Peyer's patch (tissue), 4 donors: ENCODE results near the gene ATXN1. TPM values are rescaled to one million over a fixed set of nuclear protein-coding genes. Genes with fewer than 3 reads are reported as not detected.
A peak's percentile ranks its signal among the peaks of the same experiment; 100 is the strongest.

ENCODE experiments used
- DNase-seq, 3 donors: peaks; one replicate each; pipeline ENCODE4 v3.0.0-alpha.2; 2017 to 2019
- H3K27ac ChIP-seq, 4 donors: fragments of 200-600 bp; sonication (generic); one replicate each; pipeline ENCODE4 v1.5.1; 2016 to 2019
- H3K27me3 ChIP-seq, 2 donors: fragments of 200-600 bp; sonication (generic); one replicate each; pipeline ENCODE4 v1.5.1; 2019
- H3K36me3 ChIP-seq, 3 donors: fragments of 200-600 bp; sonication (generic); one replicate each; pipeline ENCODE4 v1.5.1; 2016 to 2019
- H3K4me1 ChIP-seq, 4 donors: fragments of 200-600 bp; sonication (generic); one replicate each; pipeline ENCODE4 v1.5.1; 2016 to 2019
- H3K4me3 ChIP-seq, 4 donors: fragments of 200-600 bp; sonication (generic); 1 replicate in 3 of 4; 2 replicates in 1 of 4; pipeline ENCODE4 v1.5.1; 2016 to 2019; ENCODE audit warnings: mild to moderate bottlenecking in 1 of 4
- H3K9me3 ChIP-seq, 4 donors: fragments of 200-600 bp; sonication (generic); one replicate each; pipeline ENCODE4 v1.5.1; 2016 to 2019; ENCODE audit warnings: mild to moderate bottlenecking in 1 of 4
- POLR2A ChIP-seq, 2 donors: fragments of 450-650 bp; IDR thresholded peaks; one replicate each; pipeline ENCODE4 v1.5.1; 2017; ENCODE audit warnings: antibody characterized with exemption in 2 of 2, mild to moderate bottlenecking in 2 of 2, moderate library complexity in 2 of 2
- total RNA-seq, 4 donors: library from RNA; depleted of rRNA; stranded (reverse); fragments of >200 nt; gene quantifications; one replicate each; pipeline ENCODE4 v1.1.0, GENCODE V29; 2016
- TF ChIP-seq, protein P1 (sequence below), 6 experiments: fragments of 450-650 bp in 4 of 6; fragments of 200-600 bp in 2 of 6; sonication (generic) in 1 of 6; IDR thresholded peaks; one replicate each; pipeline ENCODE4 v1.5.1; 2017 to 2019; ENCODE audit warnings: antibody characterized with exemption in 6 of 6, mild to moderate bottlenecking in 3 of 6, moderate library complexity in 1 of 6

Gene ATXN1
- total RNA-seq, 4 donors from 2014 or later = 34.7 to 48.5 (median 43.1) TPM

DNA sequence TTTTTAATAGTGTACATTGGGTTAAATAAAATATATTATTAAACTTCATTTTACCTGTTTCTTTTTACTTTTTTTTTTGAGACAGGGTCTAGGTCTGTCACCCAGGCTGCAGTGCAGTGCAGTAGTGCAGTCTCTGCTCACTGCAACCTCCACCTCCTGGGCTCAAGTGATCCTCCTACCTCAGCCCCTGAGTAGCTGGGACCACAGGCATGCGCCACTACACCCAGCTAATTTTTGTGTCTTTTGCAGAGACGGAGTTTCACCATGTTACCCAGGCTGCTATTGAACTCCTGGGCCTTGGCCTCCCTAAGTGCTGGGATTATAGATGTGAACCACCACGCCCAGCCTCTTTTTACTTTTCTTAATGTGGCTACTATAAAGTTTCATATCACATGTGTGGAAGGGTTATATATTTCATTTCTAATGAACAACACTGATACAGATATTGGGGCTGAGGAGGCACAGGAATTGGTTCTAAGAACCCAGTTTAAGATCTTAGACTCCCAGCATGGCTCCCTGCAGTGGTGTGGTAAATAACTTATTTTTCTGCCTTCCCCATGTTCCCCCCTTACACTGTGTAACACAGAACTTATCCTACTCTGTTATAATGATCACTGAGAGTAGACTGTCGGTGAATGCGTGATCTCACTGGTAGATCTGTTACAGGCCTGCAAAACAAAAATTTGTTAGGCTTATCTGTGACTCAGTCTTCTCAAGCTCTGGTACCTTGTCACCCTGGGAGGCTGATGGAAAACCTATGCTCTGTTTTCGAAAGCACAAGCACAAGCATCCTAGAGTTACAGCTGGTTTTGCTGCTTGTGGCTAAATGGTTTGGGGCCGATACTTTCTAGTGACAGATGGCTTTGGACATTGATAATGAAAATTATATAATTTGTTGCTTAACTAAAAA is 5.8 kb upstream of the ATXN1 start:
- TF ChIP-seq, protein P1, sequence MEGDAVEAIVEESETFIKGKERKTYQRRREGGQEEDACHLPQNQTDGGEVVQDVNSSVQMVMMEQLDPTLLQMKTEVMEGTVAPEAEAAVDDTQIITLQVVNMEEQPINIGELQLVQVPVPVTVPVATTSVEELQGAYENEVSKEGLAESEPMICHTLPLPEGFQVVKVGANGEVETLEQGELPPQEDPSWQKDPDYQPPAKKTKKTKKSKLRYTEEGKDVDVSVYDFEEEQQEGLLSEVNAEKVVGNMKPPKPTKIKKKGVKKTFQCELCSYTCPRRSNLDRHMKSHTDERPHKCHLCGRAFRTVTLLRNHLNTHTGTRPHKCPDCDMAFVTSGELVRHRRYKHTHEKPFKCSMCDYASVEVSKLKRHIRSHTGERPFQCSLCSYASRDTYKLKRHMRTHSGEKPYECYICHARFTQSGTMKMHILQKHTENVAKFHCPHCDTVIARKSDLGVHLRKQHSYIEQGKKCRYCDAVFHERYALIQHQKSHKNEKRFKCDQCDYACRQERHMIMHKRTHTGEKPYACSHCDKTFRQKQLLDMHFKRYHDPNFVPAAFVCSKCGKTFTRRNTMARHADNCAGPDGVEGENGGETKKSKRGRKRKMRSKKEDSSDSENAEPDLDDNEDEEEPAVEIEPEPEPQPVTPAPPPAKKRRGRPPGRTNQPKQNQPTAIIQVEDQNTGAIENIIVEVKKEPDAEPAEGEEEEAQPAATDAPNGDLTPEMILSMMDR (IDR thresholded peaks at IDR 0.05) = no peak
- no peak for TF ChIP-seq POLR2A (IDR thresholded peaks at IDR 0.05)
- no peak overlapping the region for H3K4me3 ChIP-seq
- H3K27me3 ChIP-seq = no peaks in the 10 kb centered on the region
- H3K4me1 ChIP-seq = peaks cover 0 to 28% (median 6%) of the 10 kb centered on the region in 4 donors
- H3K36me3 ChIP-seq = no peaks in the 10 kb centered on the region
- no peaks in the 10 kb centered on the region for H3K9me3 ChIP-seq
- no peak for DNase-seq
- peak overlapping the region in 1 of 4 donors; percentile 1 for H3K27ac ChIP-seq

DNA sequence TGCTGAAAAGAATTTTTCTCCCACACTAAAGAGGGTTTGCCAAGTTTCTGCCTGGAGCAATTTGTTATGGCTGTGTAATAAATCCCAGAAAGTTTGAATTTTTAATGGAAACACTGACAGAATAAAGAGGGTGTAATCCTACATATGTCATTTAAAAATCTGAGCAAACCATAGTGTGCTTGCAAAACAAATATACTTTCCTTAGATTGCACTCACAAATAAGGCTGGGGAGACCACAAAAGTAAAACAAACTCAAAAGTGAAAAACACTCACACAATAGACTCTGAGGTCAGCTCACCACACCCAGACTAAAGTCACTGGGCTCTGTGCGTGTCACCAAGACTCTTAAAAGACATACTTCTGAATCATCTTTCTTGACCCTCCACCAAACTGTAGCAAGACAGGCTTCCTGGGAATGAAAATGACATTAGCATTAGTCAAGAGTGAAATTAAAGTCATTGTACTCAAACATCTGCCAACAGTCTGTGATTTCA is 4.8 kb upstream of the ATXN1 start:
- DNase-seq = no peak

DNA sequence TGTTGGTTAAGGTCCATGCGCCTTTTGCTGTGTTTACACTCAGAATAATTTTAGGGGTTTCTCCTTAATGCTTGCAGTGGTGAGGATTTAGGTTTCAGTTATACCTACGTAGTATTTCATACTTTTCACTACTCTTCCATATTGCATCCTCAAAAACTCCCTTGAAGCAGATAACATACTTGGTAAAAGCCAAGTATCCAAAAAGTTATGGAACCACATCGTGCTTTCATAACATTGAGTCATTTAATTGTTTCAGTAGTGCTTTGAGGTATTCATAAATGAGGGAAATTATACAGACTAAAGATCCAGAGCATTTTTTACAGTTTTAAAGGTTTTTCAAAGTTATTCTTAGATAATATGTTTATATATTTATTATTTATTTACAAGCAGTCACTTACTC is 4.0 kb upstream of the ATXN1 start:
- Histone ChIP-seq H3K27me3 (no peaks in the 10 kb centered on the region), H3K4me1 (peaks cover 0 to 21% (median 6%) of the 10 kb centered on the region in 4 donors), H3K4me3 (no peak overlapping the region), H3K27ac (no peak overlapping the region), H3K9me3 (no peaks in the 10 kb centered on the region), H3K36me3 (no peaks in the 10 kb centered on the region)
- TF ChIP-seq, protein P1 (IDR thresholded peaks at IDR 0.05) = no peak
- no peak for TF ChIP-seq POLR2A (IDR thresholded peaks at IDR 0.05)
- DNase-seq = no peak

More for the DNA sequence above, 4.8 kb upstream of the ATXN1 start:
- Histone ChIP-seq H3K27ac (no peak overlapping the region), H3K9me3 (no peaks in the 10 kb centered on the region), H3K4me3 (no peak overlapping the region), H3K36me3 (no peaks in the 10 kb centered on the region), H3K4me1 (peaks cover 0 to 28% (median 6%) of the 10 kb centered on the region in 4 donors), H3K27me3 (no peaks in the 10 kb centered on the region)
- TF ChIP-seq POLR2A (IDR thresholded peaks at IDR 0.05) = no peak
- TF ChIP-seq, protein P1 (IDR thresholded peaks at IDR 0.05) = no peak

DNA sequence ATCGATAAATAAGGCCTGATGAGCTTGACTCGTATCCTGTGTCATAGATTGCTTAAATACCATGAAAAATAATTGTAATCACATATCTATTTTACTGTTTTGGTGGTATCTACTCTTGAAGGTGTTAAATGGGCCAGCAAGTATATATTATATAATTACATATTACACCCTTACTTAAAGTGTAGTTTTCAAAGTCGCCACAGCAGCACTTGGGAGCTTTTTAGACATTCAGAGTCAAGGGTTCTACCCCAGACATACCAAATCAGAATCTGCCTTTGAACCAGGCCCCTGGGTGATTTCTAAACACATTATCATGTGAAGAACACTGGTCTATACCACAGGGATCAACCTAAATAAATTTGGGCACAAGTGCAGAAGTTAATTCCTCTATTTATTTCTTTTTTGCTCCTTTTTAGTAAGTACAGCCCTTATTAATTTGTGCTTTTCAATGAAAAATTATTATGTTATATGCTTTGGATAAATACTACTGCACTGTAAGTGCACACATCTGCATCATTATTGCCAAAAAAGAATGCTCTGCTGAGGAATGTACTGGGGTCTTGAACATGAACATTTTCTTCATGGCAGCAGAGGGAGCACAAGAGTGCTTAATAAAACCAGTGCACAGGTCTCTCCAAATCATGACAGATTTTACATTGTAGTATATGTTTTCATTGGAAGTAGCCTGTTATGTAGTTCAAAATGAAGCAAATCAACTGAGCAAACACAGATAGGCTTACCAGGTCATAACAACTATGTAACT is 3.1 kb upstream of the ATXN1 start:
- TF ChIP-seq, protein P1 (IDR thresholded peaks at IDR 0.05) = peak in 2 of 6 experiments; percentile 6 to 22
- no peak for TF ChIP-seq POLR2A (IDR thresholded peaks at IDR 0.05)
- DNase-seq = no peak
- Histone ChIP-seq H3K9me3 (no peaks in the 10 kb centered on the region), H3K4me1 (peaks cover 0 to 15% (median 6%) of the 10 kb centered on the region in 4 donors), H3K4me3 (no peak overlapping the region), H3K27me3 (no peaks in the 10 kb centered on the region), H3K36me3 (no peaks in the 10 kb centered on the region), H3K27ac (no peak overlapping the region)

DNA sequence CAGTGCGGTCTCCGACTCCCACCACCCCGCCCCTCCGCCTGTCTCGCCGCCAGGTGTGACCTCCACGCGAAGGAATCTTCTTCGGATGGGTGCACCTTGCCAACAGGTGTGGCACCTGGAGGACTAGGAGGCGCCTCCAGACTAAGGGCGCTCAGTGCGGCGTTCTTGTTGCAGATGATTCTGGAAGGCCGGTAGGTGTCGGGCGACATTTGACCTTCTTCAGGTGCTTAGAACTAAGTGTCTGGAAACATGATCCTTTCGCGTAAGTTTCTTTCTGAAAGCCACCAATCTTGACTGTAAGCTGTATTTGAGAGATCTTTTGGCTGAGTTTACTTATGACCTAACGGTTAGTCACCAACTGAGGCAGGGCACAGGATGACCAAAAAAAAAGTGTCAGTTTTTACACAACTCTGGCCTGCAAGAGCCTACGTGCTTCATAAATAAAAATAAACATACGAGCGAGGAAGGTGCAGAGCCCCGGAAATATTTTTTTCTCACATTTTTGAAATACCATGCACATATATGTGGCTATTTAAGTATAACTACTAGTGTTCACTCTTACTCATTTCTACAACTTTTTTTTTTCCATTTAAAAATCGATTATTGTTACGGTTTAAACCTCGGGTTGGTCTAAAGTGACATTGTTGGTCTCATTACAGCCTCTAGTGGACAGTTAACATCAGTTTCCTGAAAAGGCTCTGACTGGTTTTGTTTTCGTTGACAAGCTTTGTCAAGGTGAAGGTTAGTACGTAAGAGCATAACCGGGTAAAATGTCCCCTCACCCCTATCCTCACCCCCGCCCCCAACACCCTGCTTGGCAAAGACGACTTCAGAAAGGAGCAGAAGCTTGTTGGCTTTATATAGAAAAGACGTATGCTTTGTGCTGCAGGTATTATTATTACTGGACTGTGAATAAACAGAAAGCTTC is 1.6 kb upstream of the ATXN1 start:
- Histone ChIP-seq H3K4me3 (peak overlapping the region; percentile 90 to 97 (median 96)), H3K36me3 (no peaks in the 10 kb centered on the region), H3K9me3 (no peaks in the 10 kb centered on the region), H3K4me1 (peaks cover 0 to 18% (median 2%) of the 10 kb centered on the region in 4 donors), H3K27ac (peak overlapping the region; percentile 98 to 99 (median 99)), H3K27me3 (no peaks in the 10 kb centered on the region)
- TF ChIP-seq, protein P1 (IDR thresholded peaks at IDR 0.05) = peak; percentile 48 to 92 (median 86)
- no peak for TF ChIP-seq POLR2A (IDR thresholded peaks at IDR 0.05)
- DNase-seq = peak; percentile 53 to 86 (median 74)
